OCI-LY7 (cell line): ENCODE measurements around the gene LIPE. TPM values are rescaled to one million over a fixed set of nuclear protein-coding genes. Genes with fewer than 3 reads are reported as not detected.

Source experiments
- BruUV-seq: library from RNA; stranded (reverse); fragments of 400-500 nt; replicated peaks from 2 replicates; lab custom pipeline; 2021; lab: Mats Ljungman, UMichigan
- CTCF ChIA-PET: fragments of 300-600 bp; sonication (Branson Sonifier 250); formaldehyde crosslinking; loops from one replicate; lab custom pipeline; 2022; ENCODE audit warnings: antibody characterized with exemption; ENCODE audit not compliant: unreplicated experiment; lab: Charles Lee
- POLR2A ChIA-PET: fragments of 300-600 bp; sonication (Branson Sonifier 250); formaldehyde crosslinking; loops from one replicate; lab custom pipeline; 2022; ENCODE audit warnings: antibody characterized with exemption; lab: Charles Lee
- DNase-seq: peaks from one replicate; pipeline ENCODE4 v3.0.0-alpha.2; 2015; ENCODE audit warnings: low spot score
- H2AFZ ChIP-seq: fragments of 200-600 bp; sonication (generic), shearing (Covaris generic); 2 replicates; pipeline ENCODE4 v1.6.1; 2014; ENCODE audit warnings: mild to moderate bottlenecking, antibody characterized with exemption, low read length, moderate library complexity
- H3K27ac ChIP-seq: fragments of 200-600 bp; sonication (generic); 2 replicates; pipeline ENCODE4 v1.5.1; 2014; ENCODE audit warnings: mixed run types, low read depth, mild to moderate bottlenecking, moderate library complexity, low read length, inconsistent platforms; ENCODE audit not compliant: poor library complexity, severe bottlenecking
- H3K36me3 ChIP-seq: fragments of 200-600 bp; sonication (generic); 2 replicates; pipeline ENCODE4 v1.6.1; 2014; ENCODE audit warnings: mild to moderate bottlenecking, antibody characterized with exemption, low read length, moderate library complexity, mixed read lengths; ENCODE audit not compliant: insufficient read depth
- H3K4me1 ChIP-seq: fragments of 200-600 bp; sonication (generic); 2 replicates; pipeline ENCODE4 v1.5.1; 2014; ENCODE audit warnings: mild to moderate bottlenecking, low read length; ENCODE audit not compliant: insufficient read depth, poor library complexity, severe bottlenecking
- H3K4me2 ChIP-seq: fragments of 200-600 bp; sonication (generic); 2 replicates; pipeline ENCODE4 v1.6.1; 2014; ENCODE audit warnings: mild to moderate bottlenecking, low read length
- H3K4me3 ChIP-seq: fragments of 200-600 bp; sonication (generic); 2 replicates; pipeline ENCODE4 v1.5.1; 2014; ENCODE audit warnings: mild to moderate bottlenecking, low read depth, low read length; ENCODE audit not compliant: poor library complexity, severe bottlenecking
- H3K79me2 ChIP-seq: fragments of 200-600 bp; sonication (generic); 2 replicates; pipeline ENCODE4 v1.6.1; 2016; ENCODE audit warnings: low read depth, mild to moderate bottlenecking, low read length, moderate library complexity, mixed read lengths; ENCODE audit not compliant: insufficient read depth
- H3K9me2 ChIP-seq: fragments of 200-600 bp; sonication (generic); 2 replicates; pipeline ENCODE4 v1.6.1; 2016; ENCODE audit warnings: mild to moderate bottlenecking, low read length, mixed read lengths; ENCODE audit not compliant: insufficient read depth
- H3K9me3 ChIP-seq: fragments of 200-600 bp; sonication (generic); 2 replicates; pipeline ENCODE4 v1.6.1; 2014; ENCODE audit warnings: mild to moderate bottlenecking, mixed run types, low read length, mixed read lengths
- H4K20me1 ChIP-seq: fragments of 200-600 bp; sonication (generic); 2 replicates; pipeline ENCODE4 v1.6.1; 2014; ENCODE audit warnings: mild to moderate bottlenecking, antibody characterized with exemption, low read length, moderate library complexity, mixed read lengths; ENCODE audit not compliant: insufficient read depth
- EZH2phosphoT487 ChIP-seq: fragments of 200-600 bp; sonication (generic); IDR thresholded peaks from 2 replicates; pipeline ENCODE4 v1.6.1; 2018; ENCODE audit warnings: low read depth, borderline replicate concordance, mild to moderate bottlenecking, mixed run types, antibody characterized with exemption, low read length, moderate library complexity, mixed read lengths
- intact Hi-C: fragments of 100-400 bp; cut with micrococcal nuclease; formaldehyde crosslinking; loops from one replicate; pipeline ENCODE4 v1.10.0; 2022; ENCODE audit not compliant: unreplicated experiment
- total RNA-seq, 2 experiments: library from RNA; depleted of rRNA in 1 of 2; stranded (reverse); fragments of >200 nt in 1 of 2; shearing (Covaris generic) in 1 of 2; gene quantifications; 2 replicates each; pipeline ENCODE4 v1.2.3, GENCODE V29; 2014 to 2022
- TF ChIP-seq, protein P1 (sequence below): fragments of 200-600 bp; sonication (generic); conservative IDR thresholded peaks from 2 replicates; pipeline ENCODE4 v1.5.1; 2014; ENCODE audit warnings: mild to moderate bottlenecking, antibody characterized with exemption, low read length, moderate library complexity, mixed read lengths

The LIPE gene
- total RNA-seq, 2 experiments from 2014 or later: 21.2 to 35.6 TPM

DNA sequence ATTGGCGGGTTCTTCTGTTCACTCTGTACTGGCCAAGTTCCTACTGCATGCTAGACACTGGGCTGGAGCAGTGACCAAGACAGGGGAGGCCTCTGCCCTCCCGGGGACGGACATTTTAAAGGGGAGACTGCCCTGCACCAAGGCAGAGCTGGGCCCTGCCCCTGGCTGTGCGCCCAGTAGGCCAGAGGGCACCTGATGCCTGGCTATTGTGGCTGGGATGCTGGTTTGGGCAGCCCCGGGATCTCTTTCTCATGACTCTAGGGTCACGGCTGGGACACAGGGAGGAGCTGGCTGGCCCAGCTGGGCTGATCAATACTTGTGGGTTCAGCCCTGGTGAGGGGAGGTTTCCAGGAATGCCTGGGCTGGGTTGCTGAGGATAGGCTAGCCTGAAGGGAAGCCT lies 17.7 kb downstream of the LIPE start:
- BruUV-seq: no TSS peak
- Histone ChIP-seq H3K79me2 (no peaks in the 10 kb centered on the region), H2AFZ (no peak overlapping the region), H3K4me2 (no peak overlapping the region), H3K36me3 (peaks cover 62% of the 10 kb centered on the region), H3K27ac (no peak overlapping the region), H3K4me1 (no peaks in the 10 kb centered on the region), H4K20me1 (no peaks in the 10 kb centered on the region), H3K9me3 (no peaks in the 10 kb centered on the region), H3K4me3 (no peak overlapping the region), H3K9me2 (no peaks in the 10 kb centered on the region)
- no peak for DNase-seq
- intact Hi-C loops: no loop called here
- CTCF ChIA-PET: no interaction called here
- no peak for TF ChIP-seq EZH2phosphoT487
- TF ChIP-seq, protein P1, sequence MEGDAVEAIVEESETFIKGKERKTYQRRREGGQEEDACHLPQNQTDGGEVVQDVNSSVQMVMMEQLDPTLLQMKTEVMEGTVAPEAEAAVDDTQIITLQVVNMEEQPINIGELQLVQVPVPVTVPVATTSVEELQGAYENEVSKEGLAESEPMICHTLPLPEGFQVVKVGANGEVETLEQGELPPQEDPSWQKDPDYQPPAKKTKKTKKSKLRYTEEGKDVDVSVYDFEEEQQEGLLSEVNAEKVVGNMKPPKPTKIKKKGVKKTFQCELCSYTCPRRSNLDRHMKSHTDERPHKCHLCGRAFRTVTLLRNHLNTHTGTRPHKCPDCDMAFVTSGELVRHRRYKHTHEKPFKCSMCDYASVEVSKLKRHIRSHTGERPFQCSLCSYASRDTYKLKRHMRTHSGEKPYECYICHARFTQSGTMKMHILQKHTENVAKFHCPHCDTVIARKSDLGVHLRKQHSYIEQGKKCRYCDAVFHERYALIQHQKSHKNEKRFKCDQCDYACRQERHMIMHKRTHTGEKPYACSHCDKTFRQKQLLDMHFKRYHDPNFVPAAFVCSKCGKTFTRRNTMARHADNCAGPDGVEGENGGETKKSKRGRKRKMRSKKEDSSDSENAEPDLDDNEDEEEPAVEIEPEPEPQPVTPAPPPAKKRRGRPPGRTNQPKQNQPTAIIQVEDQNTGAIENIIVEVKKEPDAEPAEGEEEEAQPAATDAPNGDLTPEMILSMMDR: no peak
- POLR2A ChIA-PET: no interaction called here

DNA sequence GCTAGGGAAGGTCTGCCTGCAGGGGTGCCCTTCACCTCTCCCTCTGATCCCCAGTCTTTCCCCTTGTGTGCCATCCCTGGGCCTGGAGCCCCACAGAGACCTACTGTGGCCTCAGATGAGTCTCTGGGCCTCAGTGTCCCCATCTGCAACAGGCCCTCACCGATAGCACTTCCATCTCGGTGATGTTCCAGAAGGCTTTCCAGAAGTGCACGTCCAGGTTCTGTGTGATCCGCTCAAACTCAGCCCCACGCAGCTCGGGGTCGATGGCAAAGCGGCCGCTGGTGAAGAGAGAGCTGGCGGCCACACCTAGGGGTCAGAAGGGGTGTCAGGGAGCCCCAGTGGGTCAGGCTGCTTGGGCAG lies 19.4 kb downstream of the LIPE start:
- intact Hi-C loops: no loop called here

DNA sequence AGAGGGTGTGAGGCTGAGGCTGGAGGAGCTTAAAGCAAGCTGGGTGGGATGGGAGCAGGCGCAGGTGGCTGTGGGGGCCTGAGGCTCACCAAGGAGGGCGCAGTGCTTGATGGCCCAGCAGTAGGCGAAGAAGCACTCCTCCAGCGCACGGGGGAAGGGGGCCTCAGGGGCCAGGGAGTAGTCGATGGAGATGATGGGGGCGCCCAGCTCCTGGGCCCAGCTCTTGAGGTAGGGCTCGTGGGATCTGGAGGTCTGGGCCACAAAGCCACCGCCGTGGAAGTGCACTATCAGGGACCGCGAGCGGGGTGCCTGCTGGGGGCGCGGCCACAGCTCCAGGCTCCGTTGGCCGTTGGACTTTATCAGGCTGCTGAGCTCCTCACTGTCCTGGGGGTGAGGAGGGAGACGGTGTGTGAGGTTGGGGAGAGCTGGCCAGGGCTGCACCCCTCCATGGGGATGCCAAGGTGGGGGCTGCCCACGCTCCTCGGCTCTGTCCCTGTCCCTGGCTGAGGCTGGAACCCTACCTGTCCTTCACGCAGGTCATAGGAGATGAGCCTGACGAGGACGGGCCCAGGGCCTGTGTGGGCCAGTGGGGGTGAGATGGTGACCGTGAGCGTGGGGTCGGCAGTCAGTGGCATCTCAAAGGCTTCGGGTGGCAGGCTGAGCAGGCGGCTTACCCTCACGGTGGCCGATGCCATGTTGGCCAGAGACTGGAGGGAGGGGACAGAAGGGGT lies 19.9 kb downstream of the LIPE start:
- CTCF ChIA-PET: no interaction called here
- POLR2A ChIA-PET: interaction anchor here (1.2 kb wide), 1 partner anchor 11 kb away, joined by 5 read pairs; no protein-coding TSS in a partner anchor
- intact Hi-C loops: no loop called here

More for the DNA sequence above, 19.4 kb downstream of the LIPE start:
- Histone ChIP-seq H3K4me2 (no peak overlapping the region), H3K27ac (no peak overlapping the region), H3K9me3 (no peaks in the 10 kb centered on the region), H3K4me3 (no peak overlapping the region), H3K36me3 (peaks cover 59% of the 10 kb centered on the region), H3K79me2 (no peaks in the 10 kb centered on the region), H4K20me1 (no peaks in the 10 kb centered on the region), H3K4me1 (no peaks in the 10 kb centered on the region), H2AFZ (no peak overlapping the region), H3K9me2 (no peaks in the 10 kb centered on the region)
- CTCF ChIA-PET: no interaction called here
- BruUV-seq: no TSS peak
- POLR2A ChIA-PET: no interaction called here
- TF ChIP-seq, protein P1: no peak
- TF ChIP-seq EZH2phosphoT487: no peak
- no peak for DNase-seq

More for the DNA sequence above, 19.9 kb downstream of the LIPE start:
- DNase-seq: no peak
- H3K79me2 ChIP-seq: no peaks in the 10 kb centered on the region
- BruUV-seq: no TSS peak
- no peaks in the 10 kb centered on the region for H4K20me1 ChIP-seq
- H3K36me3 ChIP-seq: peaks cover 59% of the 10 kb centered on the region
- no peaks in the 10 kb centered on the region for H3K9me2 ChIP-seq
- TF ChIP-seq, protein P1: no peak
- no peak for TF ChIP-seq EZH2phosphoT487
- no peak overlapping the region for H3K27ac ChIP-seq
- H3K4me2 ChIP-seq: no peak overlapping the region
- H2AFZ ChIP-seq: no peak overlapping the region
- H3K4me1 ChIP-seq: no peaks in the 10 kb centered on the region
- H3K4me3 ChIP-seq: no peak overlapping the region
- H3K9me3 ChIP-seq: no peaks in the 10 kb centered on the region
